Coronary artery (tissue), 2 donors: ENCODE measurements around the gene KLF3.

Experiments
- DNase-seq: peaks from one replicate; pipeline ENCODE4 v3.0.0-alpha.2; 2017; ENCODE audit warnings: low spot score
- H3K27ac ChIP-seq, 2 donors: fragments of 200-600 bp; sonication (generic); one replicate each; pipeline ENCODE4 v1.5.1; 2016 to 2019
- H3K4me3 ChIP-seq: fragments of 200-600 bp; sonication (generic); 2 replicates; pipeline ENCODE4 v1.5.1; 2016; ENCODE audit warnings: mild to moderate bottlenecking, moderate library complexity
- TF ChIP-seq, protein P1 (sequence below): fragments of 200-600 bp; sonication (generic); IDR thresholded peaks from one replicate; pipeline ENCODE4 v1.5.1; 2019; ENCODE audit warnings: antibody characterized with exemption

The KLF3 gene

DNA sequence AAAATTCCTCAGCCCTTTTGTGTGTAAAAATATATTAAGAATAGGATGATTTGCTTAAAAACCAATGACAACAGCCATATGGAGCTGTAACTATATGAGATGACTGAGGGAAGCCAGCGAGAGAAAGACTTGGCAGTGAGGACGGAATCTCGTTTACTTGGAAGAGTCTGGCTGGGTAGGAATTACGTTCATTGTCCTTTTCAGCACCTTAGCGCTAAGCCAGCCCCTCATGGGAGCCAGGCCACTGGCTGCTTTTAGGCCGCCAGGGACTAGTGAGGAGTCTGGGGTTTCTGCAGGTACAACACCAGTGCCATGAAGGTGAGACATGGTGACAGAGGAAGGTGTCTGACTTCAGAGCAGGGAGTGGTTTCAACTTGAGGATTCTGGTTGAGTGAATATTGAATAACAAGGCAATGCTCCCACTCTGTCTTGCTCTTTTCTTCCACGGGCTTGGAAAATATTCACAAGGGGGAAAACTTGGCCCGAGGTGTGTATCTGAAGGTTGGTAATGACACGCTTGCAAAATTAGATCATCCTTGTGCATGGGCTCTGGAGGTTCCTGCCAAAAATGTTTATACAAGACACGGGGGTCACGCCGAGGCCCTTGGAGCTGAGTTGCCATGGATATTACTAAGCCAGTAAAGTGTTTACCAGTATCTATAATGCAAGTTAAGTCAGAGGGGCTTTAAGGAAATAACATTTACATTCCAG, 17.4 kb downstream of the KLF3 start:
- TF ChIP-seq, protein P1, sequence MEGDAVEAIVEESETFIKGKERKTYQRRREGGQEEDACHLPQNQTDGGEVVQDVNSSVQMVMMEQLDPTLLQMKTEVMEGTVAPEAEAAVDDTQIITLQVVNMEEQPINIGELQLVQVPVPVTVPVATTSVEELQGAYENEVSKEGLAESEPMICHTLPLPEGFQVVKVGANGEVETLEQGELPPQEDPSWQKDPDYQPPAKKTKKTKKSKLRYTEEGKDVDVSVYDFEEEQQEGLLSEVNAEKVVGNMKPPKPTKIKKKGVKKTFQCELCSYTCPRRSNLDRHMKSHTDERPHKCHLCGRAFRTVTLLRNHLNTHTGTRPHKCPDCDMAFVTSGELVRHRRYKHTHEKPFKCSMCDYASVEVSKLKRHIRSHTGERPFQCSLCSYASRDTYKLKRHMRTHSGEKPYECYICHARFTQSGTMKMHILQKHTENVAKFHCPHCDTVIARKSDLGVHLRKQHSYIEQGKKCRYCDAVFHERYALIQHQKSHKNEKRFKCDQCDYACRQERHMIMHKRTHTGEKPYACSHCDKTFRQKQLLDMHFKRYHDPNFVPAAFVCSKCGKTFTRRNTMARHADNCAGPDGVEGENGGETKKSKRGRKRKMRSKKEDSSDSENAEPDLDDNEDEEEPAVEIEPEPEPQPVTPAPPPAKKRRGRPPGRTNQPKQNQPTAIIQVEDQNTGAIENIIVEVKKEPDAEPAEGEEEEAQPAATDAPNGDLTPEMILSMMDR, result no peak
- H3K27ac ChIP-seq, result peak overlapping the region; percentile 1 to 20
- DNase-seq, result no peak
- no peak overlapping the region for H3K4me3 ChIP-seq

DNA sequence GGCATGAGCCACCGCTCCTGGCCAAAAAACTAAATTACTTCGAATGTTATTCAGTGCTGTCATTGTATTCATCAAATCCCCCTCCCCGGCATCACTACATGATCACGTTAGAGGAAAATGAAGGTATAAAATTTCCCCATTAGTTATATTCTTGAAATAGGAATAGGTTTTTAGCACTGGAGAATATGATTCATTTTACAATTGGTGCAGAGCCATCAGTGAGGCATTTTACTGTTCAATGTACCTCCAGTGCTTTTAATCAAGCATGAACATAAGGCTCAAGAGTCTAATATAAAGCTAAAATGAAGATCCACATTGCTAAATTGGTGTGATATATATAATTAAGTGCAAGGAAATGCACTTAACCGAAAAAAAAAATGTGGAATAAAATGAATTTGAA, 18.3 kb downstream of the KLF3 start:
- H3K4me3 ChIP-seq, result no peak overlapping the region
- peak overlapping the region in 1 of 2 donors; percentile 1 for H3K27ac ChIP-seq
- no peak for DNase-seq
- TF ChIP-seq, protein P1, result no peak

DNA sequence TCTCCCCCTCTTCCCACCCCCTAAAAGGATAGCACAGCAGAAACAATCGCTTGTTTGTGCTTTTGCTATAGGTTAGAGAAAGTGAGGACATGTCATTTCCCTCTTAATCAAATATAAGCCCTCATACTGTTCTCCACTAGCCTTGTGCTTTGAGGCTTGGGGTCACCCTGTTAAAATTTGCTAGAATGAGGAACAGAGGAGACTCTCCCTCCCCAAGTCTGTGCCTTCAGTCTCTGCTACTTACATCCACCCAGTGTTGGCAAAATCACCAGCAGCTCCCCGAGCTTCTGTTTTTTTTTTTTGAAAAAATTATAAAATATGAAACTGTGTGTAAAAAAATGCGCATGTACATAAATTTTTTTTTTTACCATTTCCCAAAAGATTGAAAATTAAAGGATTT, 19.3 kb downstream of the KLF3 start:
- Histone ChIP-seq H3K27ac (no peak overlapping the region), H3K4me3 (no peak overlapping the region)
- DNase-seq, result no peak
- TF ChIP-seq, protein P1, result no peak

DNA sequence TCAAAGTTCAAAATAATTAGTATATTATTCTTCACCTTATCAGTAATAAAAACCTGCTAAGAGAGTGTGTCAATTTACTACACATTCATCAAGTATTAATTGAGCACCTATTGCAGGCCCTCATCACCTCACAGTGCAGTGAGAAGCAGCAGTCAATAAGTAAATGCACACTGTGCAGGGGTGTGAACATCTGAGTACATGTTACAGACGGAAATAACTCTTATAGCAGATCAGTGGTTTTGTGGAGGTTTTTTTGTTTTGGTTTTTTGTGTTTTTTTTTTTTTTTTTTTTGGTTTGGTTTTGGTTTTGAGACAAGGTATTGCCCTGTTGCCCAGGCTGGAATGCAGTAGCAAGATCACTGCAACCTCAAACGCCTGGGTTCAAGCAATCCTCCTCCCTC, 20.3 kb downstream of the KLF3 start:
- no peak overlapping the region for H3K4me3 ChIP-seq
- TF ChIP-seq, protein P1, result no peak
- no peak overlapping the region for H3K27ac ChIP-seq
- no peak for DNase-seq

DNA sequence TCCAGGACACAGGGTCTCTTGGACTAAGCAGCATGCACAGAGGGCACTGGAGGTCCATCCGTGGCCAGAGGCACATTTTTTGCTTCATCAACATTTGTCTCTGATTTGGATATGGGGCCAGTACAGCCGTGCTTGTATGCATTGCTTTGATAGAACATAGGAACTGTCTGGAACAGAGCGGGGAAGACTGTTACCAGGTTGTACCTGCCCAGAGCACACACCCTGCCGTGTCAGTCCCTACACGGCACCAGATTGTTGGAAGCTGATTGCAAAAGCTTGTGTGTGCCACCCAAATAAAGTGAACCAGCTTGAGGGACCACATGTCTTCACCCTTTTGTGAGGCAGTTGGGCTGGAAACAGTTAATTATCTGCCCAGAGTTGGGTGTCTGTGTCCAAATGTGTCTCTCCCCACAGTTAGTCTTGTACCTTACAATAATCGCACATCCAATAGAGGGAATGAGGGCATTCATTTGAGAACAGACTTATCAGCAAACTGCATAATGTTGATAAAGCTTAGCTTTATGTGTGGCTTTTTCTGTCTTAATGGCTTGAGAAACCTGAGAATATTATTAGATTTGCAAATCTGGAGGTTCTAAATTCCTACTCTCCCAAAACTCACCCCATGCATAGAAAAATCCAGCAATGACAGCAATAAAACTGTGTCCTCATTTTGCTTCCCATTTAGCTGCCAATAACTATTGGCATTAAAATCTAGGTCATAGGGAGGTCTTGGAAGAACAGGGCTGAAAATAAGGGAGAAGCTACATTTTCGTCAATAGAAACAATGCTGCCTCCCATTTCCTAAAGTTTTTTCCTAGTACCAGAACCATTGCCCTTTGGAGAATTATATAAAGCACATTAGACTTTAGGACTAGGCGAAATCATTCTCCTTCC, 21.2 kb downstream of the KLF3 start:
- Histone ChIP-seq H3K4me3 (no peak overlapping the region), H3K27ac (peak overlapping the region in 1 of 2 donors; percentile 35)
- TF ChIP-seq, protein P1, result no peak
- DNase-seq, result no peak

DNA sequence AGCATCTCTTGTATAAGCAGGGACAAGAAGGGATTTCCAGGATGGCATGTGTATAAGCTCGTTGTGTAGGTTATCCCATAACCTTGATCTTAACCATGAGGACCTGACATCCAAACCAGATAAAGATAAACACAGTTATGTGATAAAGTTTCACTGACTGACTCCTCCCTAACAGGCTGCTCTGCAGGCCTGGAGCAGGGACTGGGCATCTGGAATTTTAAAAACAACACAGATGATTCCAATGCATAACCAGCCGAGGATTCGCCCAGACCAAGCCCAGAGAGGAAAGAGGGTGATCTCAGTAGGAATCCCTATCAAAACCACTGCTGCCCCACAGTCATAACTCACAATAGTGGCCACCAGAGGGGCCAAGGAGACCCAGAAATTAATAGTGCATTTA, 22.7 kb downstream of the KLF3 start:
- H3K27ac ChIP-seq, result peak overlapping the region in 1 of 2 donors; percentile 1

More for the DNA sequence above, 22.7 kb downstream of the KLF3 start:
- H3K4me3 ChIP-seq, result no peak overlapping the region
- TF ChIP-seq, protein P1, result no peak
- DNase-seq, result no peak
